Hepatocyte (in vitro differentiated cells): Measurements from ENCODE around the gene PALLD. TPM values are rescaled to one million over a fixed set of nuclear protein-coding genes. Genes with fewer than 3 reads are reported as not detected.
A peak's percentile ranks its signal among the peaks of the same experiment; 100 is the strongest.

Experiments used
- DNase-seq: peaks from one replicate; pipeline ENCODE4 v3.0.0-alpha.2; 2016; ENCODE audit warnings: low spot score
- H2AFZ ChIP-seq: fragments of 200-600 bp; sonication (generic); 2 replicates; pipeline ENCODE4 v1.6.0; 2016; ENCODE audit warnings: antibody characterized with exemption, mild to moderate bottlenecking
- H3K27ac ChIP-seq: fragments of 200-600 bp; sonication (generic); 2 replicates; pipeline ENCODE4 v1.5.1; 2016; ENCODE audit warnings: mild to moderate bottlenecking
- H3K27me3 ChIP-seq: fragments of 200-600 bp; sonication (generic); 2 replicates; pipeline ENCODE4 v1.6.1; 2016
- H3K36me3 ChIP-seq: fragments of 200-600 bp; sonication (generic); replicated peaks from 2 replicates; pipeline ENCODE4 v1.5.1; 2016; ENCODE audit warnings: low read depth; ENCODE audit not compliant: insufficient read depth
- H3K4me1 ChIP-seq: fragments of 200-600 bp; sonication (generic); 2 replicates; pipeline ENCODE4 v1.5.1; 2016; ENCODE audit warnings: mild to moderate bottlenecking, moderate library complexity; ENCODE audit not compliant: insufficient read depth
- H3K4me2 ChIP-seq: fragments of 200-600 bp; sonication (generic); 2 replicates; pipeline ENCODE4 v1.6.0; 2016
- H3K4me3 ChIP-seq: fragments of 200-600 bp; sonication (generic); 2 replicates; pipeline ENCODE4 v1.5.1; 2016; ENCODE audit warnings: mild to moderate bottlenecking
- H3K79me2 ChIP-seq: fragments of 200-600 bp; sonication (generic); 2 replicates; pipeline ENCODE4 v1.6.0; 2017; ENCODE audit warnings: mild to moderate bottlenecking
- H3K9me2 ChIP-seq: fragments of 200-600 bp; sonication (generic); replicated peaks from 2 replicates; pipeline ENCODE4 v1.6.0; 2017; ENCODE audit warnings: mild to moderate bottlenecking; ENCODE audit not compliant: insufficient read depth
- H3K9me3 ChIP-seq: fragments of 200-600 bp; sonication (generic); 2 replicates; pipeline ENCODE4 v1.5.1; 2016; ENCODE audit warnings: low read depth, mild to moderate bottlenecking
- H4K20me1 ChIP-seq: fragments of 200-600 bp; sonication (generic); 2 replicates; pipeline ENCODE4 v1.6.0; 2016; ENCODE audit warnings: mild to moderate bottlenecking; ENCODE audit not compliant: insufficient read depth, poor library complexity, severe bottlenecking
- EZH2 ChIP-seq: fragments of 200-600 bp; sonication (generic); IDR thresholded peaks from 2 replicates; pipeline ENCODE4 v1.6.1; 2016; ENCODE audit warnings: antibody characterized with exemption, mild to moderate bottlenecking, borderline replicate concordance
- EZH2phosphoT487 ChIP-seq: fragments of 200-600 bp; sonication (generic); IDR thresholded peaks from one replicate; pipeline ENCODE4 v1.6.1; 2018; ENCODE audit warnings: antibody characterized with exemption, mild to moderate bottlenecking, low read depth, moderate library complexity; ENCODE audit not compliant: unreplicated experiment, severe bottlenecking
- WGBS: methylation state at CpG from one replicate; pipeline ENCODE4 v1.1.6; 2016; ENCODE audit warnings: low lambda C conversion rate; ENCODE audit errors: missing lambda C conversion rate; 5-methylcytosine and 5-hydroxymethylcytosine counted together
- polyA plus RNA-seq: library from polyadenylated mRNA; unstranded; fragments of >200 nt; fragmentation: Nextera tagmentation; extraction: Ambion mirVana; gene quantifications from 2 replicates; pipeline ENCODE4 v1.2.1, GENCODE V29; 2016
- total RNA-seq: library from RNA; depleted of rRNA; stranded (reverse); fragments of >200 nt; gene quantifications from 2 replicates; pipeline ENCODE4 v1.2.3, GENCODE V29; 2014
- TF ChIP-seq, protein P1 (sequence below): fragments of 200-600 bp; sonication (generic); IDR thresholded peaks from 2 replicates; pipeline ENCODE4 v1.5.1; 2016; ENCODE audit warnings: antibody characterized with exemption, mild to moderate bottlenecking; ENCODE audit not compliant: poor library complexity

Gene PALLD
- total and polyA plus RNA-seq, 2 experiments from 2014 or later: 82.7 to 85.2 TPM

DNA sequence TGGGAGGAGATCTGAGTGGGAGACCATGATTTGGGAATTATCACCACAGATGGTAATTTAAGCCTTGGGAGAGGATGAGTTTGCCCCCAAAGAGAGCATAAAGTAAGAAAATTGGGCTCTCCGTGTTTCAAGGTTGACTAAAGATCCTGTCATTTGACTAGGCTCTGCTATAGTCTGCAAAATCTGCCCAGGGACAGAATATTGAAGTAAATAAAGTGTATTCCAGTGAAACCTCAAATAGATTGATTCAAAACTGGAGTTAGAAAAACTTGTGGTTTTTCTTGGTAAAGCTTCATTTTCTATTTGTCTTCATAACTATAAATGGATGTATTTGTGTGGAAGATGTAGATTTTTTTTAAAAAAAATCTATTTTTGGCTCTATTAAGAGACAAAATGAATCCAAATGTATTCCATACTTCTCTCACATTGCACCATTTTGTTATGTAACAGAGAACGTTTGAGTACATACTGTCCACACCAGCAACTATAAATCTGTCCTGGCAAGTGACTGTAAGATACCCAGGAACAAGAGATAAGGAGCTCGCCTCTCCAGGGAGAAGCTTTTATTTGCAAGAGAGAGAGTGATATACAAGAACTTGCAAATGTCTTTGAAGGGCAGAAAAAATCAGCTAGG, 343.0 kb downstream of the PALLD start:
- H3K9me2 ChIP-seq: no peaks in the 10 kb centered on the region
- DNase-seq: peak; percentile 44
- no peak overlapping the region for H2AFZ ChIP-seq
- no peaks in the 10 kb centered on the region for H3K27me3 ChIP-seq
- WGBS: 50% methylated on average over 3 of the region's 3 CpGs
- no peaks in the 10 kb centered on the region for H4K20me1 ChIP-seq
- H3K4me3 ChIP-seq: no peak overlapping the region
- no peaks in the 10 kb centered on the region for H3K9me3 ChIP-seq
- peaks cover 88% of the 10 kb centered on the region for H3K79me2 ChIP-seq
- H3K4me2 ChIP-seq: peak overlapping the region; percentile 48
- H3K36me3 ChIP-seq: no peaks in the 10 kb centered on the region
- TF ChIP-seq EZH2phosphoT487: no peak
- TF ChIP-seq EZH2: no peak
- TF ChIP-seq, protein P1, sequence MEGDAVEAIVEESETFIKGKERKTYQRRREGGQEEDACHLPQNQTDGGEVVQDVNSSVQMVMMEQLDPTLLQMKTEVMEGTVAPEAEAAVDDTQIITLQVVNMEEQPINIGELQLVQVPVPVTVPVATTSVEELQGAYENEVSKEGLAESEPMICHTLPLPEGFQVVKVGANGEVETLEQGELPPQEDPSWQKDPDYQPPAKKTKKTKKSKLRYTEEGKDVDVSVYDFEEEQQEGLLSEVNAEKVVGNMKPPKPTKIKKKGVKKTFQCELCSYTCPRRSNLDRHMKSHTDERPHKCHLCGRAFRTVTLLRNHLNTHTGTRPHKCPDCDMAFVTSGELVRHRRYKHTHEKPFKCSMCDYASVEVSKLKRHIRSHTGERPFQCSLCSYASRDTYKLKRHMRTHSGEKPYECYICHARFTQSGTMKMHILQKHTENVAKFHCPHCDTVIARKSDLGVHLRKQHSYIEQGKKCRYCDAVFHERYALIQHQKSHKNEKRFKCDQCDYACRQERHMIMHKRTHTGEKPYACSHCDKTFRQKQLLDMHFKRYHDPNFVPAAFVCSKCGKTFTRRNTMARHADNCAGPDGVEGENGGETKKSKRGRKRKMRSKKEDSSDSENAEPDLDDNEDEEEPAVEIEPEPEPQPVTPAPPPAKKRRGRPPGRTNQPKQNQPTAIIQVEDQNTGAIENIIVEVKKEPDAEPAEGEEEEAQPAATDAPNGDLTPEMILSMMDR: no peak
- peaks cover 17% of the 10 kb centered on the region for H3K4me1 ChIP-seq
- peak overlapping the region; percentile 67 for H3K27ac ChIP-seq

GRCh38 chr4:168840392-168840763, 343.5 kb downstream of the PALLD start:
- TF ChIP-seq EZH2phosphoT487 (no peak), EZH2 (no peak)
- no peak overlapping the region for H3K4me3 ChIP-seq
- H3K9me3 ChIP-seq: no peaks in the 10 kb centered on the region
- H4K20me1 ChIP-seq: no peaks in the 10 kb centered on the region
- no peak overlapping the region for H2AFZ ChIP-seq
- peaks cover 88% of the 10 kb centered on the region for H3K79me2 ChIP-seq
- H3K27ac ChIP-seq: peak overlapping the region; percentile 11
- H3K4me1 ChIP-seq: peaks cover 17% of the 10 kb centered on the region
- no peaks in the 10 kb centered on the region for H3K36me3 ChIP-seq
- H3K27me3 ChIP-seq: no peaks in the 10 kb centered on the region
- no peak overlapping the region for H3K4me2 ChIP-seq
- no peak for DNase-seq
- 61% methylated on average over 4 of the region's 4 CpGs for WGBS
- no peaks in the 10 kb centered on the region for H3K9me2 ChIP-seq

DNA sequence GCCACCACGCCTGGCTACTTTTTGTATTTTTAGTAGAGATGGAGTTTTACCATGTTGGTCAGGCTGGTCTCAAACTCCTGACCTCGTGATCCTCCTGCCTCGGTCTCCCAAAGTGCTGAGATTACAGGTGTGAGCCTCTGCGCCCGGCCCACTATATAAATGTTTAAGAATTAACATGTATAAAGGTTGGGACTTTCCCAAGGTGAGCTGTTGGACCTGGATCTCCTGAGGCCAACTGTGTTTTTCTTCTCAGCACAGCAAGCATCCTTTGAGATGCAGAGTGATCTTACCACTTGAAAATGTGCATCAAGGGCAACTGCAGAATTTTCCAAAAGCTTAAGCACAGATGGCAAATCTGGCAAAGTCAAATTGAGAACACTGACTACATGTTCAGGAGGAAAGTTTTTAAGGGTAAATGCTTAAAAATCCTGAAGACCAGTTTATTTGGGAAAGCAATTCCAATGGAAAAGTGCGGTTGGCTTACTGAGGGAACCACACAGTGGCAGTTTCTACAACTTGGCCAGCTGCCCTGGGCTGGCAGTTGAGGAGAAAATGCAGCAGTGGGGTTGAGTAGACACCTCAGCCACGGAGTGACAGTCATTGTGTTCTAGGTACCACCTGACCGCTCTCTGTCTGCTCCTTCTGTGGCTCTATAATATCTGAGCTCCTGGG, 344.3 kb downstream of the PALLD start:
- Histone ChIP-seq H2AFZ (no peak overlapping the region), H3K4me2 (peak overlapping the region; percentile 13), H3K4me3 (no peak overlapping the region), H3K79me2 (peaks cover 88% of the 10 kb centered on the region), H4K20me1 (no peaks in the 10 kb centered on the region), H3K4me1 (peaks cover 17% of the 10 kb centered on the region), H3K9me2 (no peaks in the 10 kb centered on the region), H3K9me3 (no peaks in the 10 kb centered on the region), H3K36me3 (no peaks in the 10 kb centered on the region), H3K27me3 (no peaks in the 10 kb centered on the region), H3K27ac (peak overlapping the region; percentile 11)
- 83% methylated on average over 8 of the region's 8 CpGs for WGBS
- no peak for TF ChIP-seq EZH2phosphoT487
- TF ChIP-seq EZH2: no peak
- TF ChIP-seq, protein P1: no peak
- DNase-seq: no peak

- Histone ChIP-seq H3K36me3 (no peaks in the 10 kb centered on the region), H3K9me3 (no peaks in the 10 kb centered on the region), H3K9me2 (no peaks in the 10 kb centered on the region), H3K4me1 (peaks cover 17% of the 10 kb centered on the region), H3K4me2 (peak overlapping the region; percentile 13), H3K79me2 (peaks cover 88% of the 10 kb centered on the region), H3K27me3 (no peaks in the 10 kb centered on the region), H4K20me1 (no peaks in the 10 kb centered on the region), H3K27ac (peak overlapping the region; percentile 3), H3K4me3 (no peak overlapping the region), H2AFZ (no peak overlapping the region)
- no peak for DNase-seq
- TF ChIP-seq, protein P1: no peak
- no peak for TF ChIP-seq EZH2
- no peak for TF ChIP-seq EZH2phosphoT487
These were observed 344.8 kb downstream of the PALLD start for GRCh38 chr4:168841672-168842019.
